ENCODE data around the gene COP1.
"Not testable (repeated sequence)": the region's sequence is repeated elsewhere in the genome, so short reads cannot be mapped to it uniquely, and the experiment has no call there.

COP1 gene

DNA sequence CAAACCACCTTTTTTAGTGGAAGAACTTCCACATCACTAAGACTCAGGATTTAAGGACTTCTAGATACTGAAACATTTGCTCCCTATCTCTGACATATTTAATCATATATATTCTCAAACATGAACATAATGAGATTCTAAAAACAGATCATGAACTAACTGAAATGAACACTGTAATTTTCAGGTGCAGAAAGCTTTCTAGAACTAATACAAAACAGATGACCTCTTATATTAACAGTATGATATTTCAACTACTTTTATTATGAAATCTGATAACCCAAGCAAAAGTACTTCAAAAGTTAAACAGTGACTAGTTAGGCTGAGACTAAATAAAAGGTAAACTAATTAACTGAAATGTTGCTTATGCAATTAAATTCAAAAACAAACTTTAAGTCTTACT lies 157.5 kb downstream of the COP1 start:
- DNase-seq (ENCODE audit: low spot score): no peak
- FAIRE-seq: no peak

DNA sequence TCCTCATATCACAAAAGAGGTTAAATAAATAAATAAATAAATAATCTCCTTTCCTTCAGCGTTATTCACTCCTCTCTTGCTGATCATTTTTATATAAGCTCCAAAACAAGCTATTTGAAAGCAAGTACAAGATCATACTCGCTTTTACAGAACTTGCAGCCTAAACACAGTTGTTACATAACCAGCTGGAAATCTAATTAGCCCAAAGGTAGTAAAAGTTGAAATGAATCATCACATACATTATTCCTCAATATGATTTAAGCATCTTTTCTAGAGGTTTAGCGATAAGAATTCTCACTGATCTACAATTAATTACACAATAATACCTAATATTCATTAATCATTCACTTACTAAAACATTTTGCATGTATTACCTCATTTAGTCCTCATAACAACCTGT lies 160.2 kb downstream of the COP1 start:
- no peak for FAIRE-seq
- DNase-seq (ENCODE audit: low spot score): no peak

DNA sequence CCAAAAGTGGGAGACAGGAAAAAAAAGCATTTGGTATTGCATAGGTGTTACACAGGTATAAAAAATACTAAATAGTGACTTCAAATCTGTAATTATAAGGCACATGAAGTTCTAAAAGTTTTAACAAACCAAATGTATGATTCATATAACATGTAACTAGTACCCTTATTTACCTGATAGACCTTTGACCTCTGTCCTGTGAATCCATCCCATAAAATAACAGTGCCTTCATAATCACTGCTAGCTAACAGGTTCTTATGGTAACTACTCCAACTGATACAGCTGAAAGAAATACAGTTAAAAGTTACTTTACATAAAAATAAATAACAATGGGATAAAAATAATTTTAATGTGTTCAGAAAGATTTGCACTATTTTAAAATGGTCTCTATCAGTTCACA lies 163.5 kb downstream of the COP1 start:
- FAIRE-seq (no peak), DNase-seq (ENCODE audit: low spot score) (no peak)

DNA sequence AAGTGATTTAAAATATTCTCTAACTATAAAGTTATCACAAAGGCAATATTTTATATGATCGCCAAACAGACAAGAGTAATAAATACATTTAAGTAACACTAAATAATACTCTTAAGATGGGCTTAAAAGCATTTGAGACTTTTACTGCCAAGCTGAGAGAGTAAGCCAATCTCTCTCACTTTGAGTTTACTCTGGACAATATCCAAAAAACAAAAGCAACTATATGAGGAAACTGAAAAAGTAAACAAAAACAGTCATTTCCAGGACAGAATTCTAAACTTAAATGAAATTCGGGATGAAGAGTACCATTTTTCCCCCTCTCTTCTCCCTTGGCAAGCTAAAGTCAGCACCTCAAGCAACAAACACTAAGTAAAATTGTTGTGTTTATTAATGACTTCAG lies 173.2 kb downstream of the COP1 start:
- DNase-seq (ENCODE audit: low spot score) (no peak), FAIRE-seq (no peak)

DNA sequence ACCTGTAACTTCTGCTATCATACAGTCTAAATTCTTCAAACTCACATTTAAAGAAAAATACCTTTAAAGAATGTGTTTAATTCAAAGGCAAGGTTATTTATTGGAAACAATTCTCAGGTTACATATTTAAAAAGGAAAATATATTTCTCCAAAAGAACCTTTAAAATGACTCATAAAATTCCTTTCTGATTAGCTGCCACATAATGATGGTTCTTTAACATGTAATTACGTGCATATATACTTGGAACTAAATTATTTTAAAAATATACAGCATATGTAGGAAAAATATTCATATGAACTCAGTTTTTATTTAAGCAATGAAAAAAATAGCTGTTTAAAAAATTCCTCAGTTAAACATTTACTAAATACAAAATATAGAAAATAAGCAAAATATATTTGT lies 173.6 kb downstream of the COP1 start:
- DNase-seq (ENCODE audit: low spot score) (no peak), FAIRE-seq (no peak)

DNA sequence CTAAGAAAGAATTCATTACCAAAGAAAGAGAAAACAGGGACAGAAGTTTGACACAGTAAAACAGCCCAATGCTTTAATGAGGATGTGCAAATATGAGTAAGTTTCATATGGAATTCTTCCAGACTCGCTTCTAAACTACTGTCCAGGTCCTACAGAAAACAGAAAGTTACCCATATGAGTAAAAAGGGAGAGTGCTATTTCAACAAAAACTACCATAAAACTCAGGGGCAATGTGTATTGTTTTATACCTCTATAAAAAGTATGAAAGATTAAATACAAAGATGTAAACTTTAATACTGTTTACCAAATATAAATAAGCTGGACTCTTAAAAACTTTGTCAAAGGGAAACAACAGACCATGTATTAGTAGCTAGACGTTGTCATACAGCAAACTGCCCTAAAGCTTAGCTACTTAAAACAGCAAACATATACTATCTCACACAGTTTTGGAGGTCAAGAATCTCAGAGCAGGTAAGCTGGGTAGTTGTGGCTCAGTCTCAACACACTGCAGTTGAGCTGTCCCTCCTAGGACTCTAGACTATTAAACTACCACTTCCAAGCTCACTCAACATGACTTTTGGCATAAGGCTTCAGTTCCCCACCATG lies 174.9 kb downstream of the COP1 start:
- DNase-seq (ENCODE audit: low spot score): no peak
- FAIRE-seq: no peak

DNA sequence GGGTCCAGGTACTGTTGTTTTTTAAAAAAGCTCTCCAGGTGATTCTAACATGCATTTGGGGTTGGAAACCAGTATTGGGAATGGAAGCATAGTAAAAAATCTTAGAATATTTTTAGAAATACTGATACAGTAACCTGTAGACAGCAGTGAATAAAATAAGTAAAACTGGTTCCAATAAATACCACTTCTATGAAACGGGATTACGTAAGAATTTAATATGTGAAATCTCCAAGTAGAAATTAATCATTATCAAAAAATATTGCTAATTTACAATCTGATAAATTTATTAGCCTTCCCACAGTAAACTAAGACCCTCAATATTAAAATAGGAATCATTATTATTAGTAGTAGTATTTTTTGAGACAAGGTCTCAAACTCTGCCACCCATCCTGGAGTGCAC lies 177.5 kb downstream of the COP1 start:
- FAIRE-seq (no peak), DNase-seq (ENCODE audit: low spot score) (no peak)

DNA sequence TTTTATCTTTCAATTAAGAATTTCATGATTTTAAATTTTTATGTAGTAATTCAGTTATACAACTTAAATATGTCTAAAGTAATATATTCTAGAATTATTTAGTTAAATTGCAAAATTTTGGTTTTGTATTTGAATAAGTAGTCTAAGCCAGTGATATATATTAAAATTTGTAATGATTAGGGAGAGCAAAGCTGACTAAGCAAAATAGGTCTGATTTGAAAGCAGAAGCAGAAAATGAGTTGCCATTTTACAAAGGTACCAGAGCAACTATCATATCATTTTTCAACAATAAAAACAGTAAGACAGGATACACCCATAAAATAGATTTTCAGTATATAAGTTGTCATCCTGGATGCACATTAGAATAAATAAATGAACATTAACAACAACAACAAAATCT lies 177.9 kb downstream of the COP1 start:
- FAIRE-seq (no peak), DNase-seq (ENCODE audit: low spot score) (no peak)

DNA sequence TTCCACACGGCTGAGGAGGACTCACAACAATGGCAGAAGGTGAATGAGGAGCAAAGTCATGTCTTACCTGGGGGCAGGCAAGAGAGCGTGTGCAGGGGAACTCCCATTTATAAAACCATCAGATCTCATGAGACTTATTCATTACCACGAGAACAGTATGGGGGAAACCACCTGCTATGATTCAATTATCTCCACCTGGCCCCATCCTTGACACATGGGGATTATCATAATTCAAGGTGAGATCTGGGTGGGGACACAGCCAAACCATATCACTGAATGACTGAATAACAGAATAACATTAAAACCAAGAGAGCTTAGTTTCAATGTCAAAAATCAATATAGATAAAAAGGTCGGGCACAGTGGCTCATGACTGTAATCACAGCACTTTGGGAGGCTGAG lies 179.2 kb downstream of the COP1 start:
- FAIRE-seq; DNase-seq (ENCODE audit: low spot score): not testable (repeated sequence)

DNA sequence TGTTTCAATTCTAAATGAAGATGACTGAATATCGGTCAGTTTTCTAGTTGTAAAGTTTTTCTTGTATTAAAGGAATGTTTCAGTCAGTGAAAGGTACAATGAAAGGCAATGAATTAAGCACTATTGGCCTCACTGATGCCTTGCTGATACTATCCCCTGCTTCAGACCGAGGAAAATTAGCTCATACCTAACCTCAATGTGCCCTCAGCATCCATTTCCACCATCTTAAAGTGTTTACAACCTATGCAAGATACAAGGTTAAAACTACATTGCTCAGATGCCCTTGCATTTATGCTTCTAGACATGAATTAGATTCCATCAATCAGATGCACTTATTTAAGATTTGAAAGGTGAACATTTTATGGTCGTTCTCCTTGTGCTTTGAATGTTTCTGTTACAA lies 184.5 kb downstream of the COP1 start:
- DNase-seq (ENCODE audit: low spot score) (no peak), FAIRE-seq (no peak)

DNA sequence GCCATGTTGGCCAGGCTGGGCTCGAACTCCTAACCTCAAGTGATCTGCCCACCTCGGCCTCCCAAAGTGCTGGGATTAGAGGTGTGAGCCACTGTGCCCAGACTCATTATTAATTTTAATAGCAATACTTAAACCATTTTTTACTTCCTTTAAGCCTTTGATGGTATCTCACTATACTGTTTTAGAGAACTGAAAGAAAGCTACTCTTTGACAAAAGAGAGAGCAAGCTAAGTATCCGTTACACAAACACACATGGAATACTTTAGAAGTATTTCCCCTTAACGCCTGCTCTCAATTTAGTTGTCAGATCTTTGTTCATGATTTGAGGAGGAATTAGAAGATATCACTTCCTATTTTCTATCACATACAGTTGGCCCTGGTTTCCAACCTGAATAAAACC lies 189.4 kb downstream of the COP1 start:
- FAIRE-seq (no peak), DNase-seq (ENCODE audit: low spot score) (no peak)

DNA sequence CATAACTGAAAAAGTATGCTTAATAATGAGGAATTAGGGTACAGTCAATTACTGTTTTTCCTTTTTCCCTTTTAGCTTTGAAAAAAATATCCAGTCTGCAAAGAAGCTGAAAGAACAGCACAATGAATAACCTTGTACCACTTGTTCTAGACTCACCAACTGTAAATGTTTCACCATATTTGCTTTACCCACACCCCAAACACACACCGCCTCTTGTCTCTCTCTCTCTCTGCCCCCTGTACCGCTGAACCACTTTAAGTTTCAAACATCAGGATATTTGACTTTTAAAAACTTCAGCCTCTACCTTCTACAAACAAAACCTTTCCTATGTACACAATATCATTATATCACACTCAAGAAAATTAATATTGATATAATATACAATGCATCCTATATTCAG lies 197.1 kb downstream of the COP1 start:
- DNase-seq (ENCODE audit: low spot score) (no peak), FAIRE-seq (no peak)

DNA sequence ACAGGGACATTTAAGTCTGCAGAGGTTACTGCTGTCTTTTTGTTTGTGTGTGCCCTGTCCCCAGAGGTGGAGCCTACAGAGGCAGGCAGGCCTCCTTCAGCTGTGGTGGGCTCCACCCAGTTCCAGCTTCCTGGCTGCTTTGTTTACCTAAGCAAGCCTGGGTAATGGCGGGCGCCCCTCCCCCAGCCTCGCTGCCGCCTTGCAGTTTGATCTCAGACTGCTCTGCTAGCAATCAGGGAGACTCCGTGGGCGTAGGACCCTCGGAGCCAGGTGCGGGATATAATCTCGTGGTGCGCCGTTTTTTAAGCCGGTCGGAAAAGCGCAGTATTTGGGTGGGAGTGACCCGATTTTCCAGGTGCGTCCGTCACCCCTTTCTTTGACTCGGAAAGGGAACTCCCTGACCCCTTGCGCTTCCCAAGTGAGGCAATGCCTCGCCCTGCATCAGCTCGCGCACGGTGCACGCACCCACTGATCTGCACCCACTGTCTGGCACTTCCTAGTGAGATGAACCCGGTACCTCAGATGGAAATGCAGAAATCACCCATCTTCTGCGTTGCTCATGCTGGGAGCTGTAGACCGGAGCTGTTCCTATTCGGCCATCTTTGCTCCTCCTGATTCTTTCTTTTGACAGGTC lies 199.2 kb downstream of the COP1 start:
- DNase-seq (ENCODE audit: low spot score); FAIRE-seq: not testable (repeated sequence)

DNA sequence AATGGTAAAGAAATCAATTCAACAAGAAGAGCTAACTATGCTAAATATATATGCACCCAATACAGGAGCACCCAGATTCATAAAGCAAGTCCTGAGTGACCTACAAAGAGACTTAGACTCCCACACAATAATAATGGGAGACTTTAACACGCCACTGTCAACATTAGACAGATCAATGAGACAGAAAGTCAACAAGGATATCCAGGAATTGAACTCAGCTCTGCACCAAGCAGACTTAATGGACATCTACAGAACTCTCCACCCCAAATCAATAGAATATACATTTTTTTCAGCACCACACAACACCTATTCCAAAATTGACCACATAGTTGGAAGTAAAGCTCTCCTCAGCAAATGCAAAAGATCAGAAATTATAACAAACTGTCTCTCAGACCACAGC lies 212.4 kb downstream of the COP1 start:
- FAIRE-seq; DNase-seq (ENCODE audit: low spot score): not testable (repeated sequence)

DNA sequence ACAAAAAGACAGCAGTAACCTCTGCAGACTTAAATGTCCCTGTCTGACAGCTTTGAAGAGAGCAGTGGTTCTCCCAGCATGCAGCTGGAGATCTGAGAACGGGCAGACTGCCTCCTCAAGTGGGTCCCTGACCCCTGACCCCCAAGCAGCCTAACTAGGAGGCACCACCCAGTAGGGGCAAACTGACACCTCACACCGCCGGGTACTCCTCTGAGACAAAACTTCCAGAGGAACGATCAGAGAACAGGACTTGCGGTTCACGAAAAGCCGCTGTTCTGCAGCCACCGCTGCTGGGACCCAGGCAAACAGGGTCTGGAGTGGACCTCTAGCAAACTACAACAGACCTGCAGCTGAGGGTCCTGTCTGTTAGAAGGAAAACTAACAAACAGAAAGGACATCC lies 214.3 kb downstream of the COP1 start:
- DNase-seq (ENCODE audit: low spot score); FAIRE-seq: not testable (repeated sequence)

DNA sequence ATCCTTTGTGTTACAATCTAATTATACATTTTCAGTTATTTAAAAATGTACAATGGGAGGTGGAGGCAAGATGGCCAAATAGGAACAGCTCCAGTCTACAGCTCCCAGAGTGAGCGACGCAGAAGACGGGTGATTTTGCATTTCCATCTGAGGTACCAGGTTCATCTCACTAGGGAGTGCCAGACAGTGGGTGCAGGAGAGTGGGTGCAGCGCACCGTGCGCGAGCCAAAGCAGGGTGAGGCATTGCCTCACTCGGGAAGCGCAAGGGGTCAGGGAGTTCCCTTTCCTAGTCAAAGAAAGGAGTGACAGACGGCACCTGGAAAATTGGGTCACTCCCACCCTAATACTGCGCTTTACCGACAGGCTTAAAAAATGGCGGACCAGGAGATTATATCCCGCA lies 214.9 kb downstream of the COP1 start:
- not testable (repeated sequence) for DNase-seq (ENCODE audit: low spot score); FAIRE-seq

DNA sequence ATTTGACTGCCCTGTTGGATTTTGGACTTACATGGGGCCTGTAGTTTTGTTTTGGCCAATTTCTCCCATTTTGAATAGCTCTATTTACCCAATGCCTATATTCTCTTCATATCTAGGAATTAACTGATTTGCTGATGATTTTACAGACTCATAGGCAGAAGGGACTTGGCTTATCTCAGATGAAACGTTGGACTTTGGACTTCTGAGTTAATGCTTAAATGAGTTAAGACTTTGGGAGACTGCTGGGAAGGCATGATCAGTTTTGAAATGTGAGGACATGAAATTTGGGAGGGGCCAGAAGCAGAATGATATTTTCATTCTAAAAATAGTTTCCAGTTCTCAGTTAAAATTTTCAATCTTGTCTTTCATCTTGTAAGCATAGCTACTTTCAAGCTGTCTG lies 222.3 kb downstream of the COP1 start:
- no peak for FAIRE-seq
- DNase-seq (ENCODE audit: low spot score): no peak

DNA sequence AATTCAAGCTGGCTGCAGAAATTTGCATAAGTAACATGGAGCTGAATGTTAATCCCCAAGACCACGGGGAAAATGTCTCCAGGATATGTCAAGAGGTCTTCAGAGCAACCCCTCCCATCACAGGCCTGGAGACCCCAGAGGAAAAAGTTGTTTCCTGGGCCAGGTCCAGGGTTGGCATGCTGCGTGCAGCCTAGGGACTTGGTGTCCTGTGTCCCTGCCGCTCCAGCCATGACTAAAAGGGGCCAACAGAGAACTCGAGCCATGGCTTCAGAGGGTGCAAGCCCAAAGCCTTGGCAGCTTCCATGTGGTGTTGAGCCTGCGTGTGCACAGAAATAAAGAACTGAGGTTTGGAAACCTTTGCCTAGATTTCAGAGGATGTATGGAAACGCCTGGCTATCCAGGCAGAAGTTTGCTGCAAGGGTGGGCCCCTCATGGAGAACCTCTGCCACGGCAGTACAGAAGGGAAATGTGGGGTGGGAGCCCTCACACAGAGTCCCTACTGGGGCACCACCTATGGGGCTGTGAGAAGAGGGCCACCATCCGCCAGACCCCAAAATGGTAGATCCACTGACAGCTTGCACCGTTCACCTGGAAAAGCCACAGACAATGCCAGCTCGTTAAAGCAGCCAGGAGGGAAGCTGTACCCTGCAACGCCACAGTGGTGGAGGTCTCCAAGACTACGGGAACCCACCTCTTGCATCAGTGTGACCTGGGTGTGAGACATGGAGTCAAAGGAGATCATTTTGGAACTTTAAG lies 222.9 kb downstream of the COP1 start:
- DNase-seq (ENCODE audit: low spot score): no peak
- no peak for FAIRE-seq

DNA sequence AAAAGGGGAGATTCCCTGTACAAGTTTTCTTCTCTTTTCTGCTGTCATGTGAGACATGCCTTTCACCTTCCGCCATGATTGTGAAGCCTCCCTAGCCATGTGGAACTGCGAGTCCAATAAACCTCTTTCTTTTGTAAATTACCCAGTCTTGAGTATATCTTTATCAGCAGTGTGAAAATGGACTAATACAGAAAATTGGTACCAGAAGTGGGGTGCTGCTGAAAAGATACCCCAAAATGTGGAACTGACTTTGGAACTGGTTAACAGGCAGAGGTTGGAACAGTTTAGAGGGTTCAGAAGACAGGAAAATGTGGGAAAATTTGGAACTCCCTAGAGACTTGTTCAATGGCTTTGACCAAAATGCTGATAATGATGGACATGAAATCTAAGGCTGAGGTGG lies 223.7 kb downstream of the COP1 start:
- not testable (repeated sequence) for DNase-seq (ENCODE audit: low spot score); FAIRE-seq

DNA sequence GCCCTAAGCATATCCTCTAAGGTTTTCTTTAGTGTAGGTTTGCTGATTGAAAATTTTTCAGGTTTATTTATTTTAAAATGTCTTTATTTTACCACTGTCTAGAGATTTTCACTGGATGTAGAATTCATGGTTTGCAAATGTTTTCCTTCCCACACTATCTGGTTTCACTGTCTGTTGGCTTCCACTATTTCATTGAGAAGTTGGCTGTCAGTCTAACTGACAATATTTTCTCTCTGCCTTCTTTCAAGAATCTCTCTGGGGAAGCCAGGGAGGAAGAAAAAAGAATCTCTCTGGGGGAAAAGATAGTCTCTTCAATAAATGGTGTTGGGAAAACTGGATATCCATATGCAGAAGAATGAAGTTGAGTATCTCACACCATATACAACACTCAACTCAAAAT lies 226.0 kb downstream of the COP1 start:
- FAIRE-seq (no peak), DNase-seq (ENCODE audit: low spot score) (no peak)

DNA sequence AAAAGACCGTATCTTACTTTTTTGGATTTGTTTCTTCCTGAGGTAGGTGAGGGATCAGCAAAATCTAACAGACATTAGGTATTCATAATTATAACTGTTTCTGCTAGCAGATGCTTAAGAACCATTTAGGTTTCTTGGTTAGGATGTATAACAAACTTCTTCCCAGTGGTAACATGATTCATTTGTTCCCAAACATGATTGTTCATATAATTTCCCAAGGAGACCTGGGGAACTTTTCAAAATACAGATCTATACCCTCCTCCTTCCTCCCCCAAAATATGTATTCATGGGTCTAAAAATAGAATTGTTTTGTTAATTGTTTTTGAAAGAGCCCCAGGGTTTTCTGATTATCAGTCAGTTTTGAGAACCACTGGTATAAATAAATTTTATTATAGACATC lies 228.2 kb downstream of the COP1 start:
- DNase-seq (ENCODE audit: low spot score) (no peak), FAIRE-seq (no peak)

DNA sequence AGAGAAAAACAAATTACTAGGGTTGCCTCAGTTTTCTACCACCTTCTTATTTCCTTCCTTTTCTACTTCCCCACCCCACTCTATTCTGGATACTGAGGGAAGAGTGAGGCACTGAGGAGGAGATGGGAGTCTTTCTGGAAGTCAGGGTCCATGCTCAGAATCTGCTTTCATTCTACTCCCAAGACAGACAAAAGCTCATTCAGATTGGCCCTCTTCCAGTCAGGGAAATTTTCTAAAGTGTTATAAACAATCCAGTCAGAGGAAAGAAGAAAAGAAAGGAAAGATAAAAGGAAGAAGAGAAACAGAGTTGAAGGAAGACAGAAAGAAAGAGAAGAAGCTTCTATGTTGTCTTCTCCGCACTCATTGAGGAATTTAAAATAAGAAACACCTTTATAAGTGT lies 228.6 kb downstream of the COP1 start:
- no peak for FAIRE-seq

More for the DNA sequence above, 228.6 kb downstream of the COP1 start:
- DNase-seq (ENCODE audit: low spot score): no peak

All from urothelium cell line (cell line).